ENCODE results near the gene JMJD8. TPM values are rescaled to one million over a fixed set of nuclear protein-coding genes. Genes with fewer than 3 reads are reported as not detected.

JMJD8 gene
- total RNA-seq, 1 experiment from 2014 or later, result 33.4 TPM

DNA sequence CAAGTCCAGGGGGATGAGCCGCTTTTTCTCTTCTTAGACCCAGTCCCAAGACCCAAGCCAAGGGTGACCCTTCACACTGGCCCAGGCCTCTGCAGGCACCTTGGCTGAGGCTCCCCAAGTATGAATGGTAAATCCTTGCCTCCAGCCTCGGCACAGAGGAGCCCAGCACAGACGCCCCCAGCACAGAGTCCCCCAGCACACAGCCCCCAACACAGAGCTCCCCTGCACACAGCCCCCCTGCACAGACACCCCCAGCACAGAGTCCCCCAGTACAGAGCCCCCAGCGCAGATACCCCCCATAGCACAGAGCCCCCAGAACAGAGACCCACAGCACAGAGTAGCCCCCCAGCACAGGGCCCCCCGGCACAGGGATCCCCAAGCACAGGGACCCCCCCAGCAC is 43.5 kb downstream of the JMJD8 start:
- peaks cover 11% of the 10 kb centered on the region for H3K4me1 Mint-ChIP-seq (ENCODE audit: insufficient read depth, unreplicated experiment)
- BruUV-seq (replicated peaks), result no TSS peak
- intact Hi-C loops (cut with micrococcal nuclease), result no loop called here
- H3K36me3 Mint-ChIP-seq (ENCODE audit: insufficient read depth, unreplicated experiment), result peaks cover 32% of the 10 kb centered on the region
- TF ChIP-seq, protein P1, sequence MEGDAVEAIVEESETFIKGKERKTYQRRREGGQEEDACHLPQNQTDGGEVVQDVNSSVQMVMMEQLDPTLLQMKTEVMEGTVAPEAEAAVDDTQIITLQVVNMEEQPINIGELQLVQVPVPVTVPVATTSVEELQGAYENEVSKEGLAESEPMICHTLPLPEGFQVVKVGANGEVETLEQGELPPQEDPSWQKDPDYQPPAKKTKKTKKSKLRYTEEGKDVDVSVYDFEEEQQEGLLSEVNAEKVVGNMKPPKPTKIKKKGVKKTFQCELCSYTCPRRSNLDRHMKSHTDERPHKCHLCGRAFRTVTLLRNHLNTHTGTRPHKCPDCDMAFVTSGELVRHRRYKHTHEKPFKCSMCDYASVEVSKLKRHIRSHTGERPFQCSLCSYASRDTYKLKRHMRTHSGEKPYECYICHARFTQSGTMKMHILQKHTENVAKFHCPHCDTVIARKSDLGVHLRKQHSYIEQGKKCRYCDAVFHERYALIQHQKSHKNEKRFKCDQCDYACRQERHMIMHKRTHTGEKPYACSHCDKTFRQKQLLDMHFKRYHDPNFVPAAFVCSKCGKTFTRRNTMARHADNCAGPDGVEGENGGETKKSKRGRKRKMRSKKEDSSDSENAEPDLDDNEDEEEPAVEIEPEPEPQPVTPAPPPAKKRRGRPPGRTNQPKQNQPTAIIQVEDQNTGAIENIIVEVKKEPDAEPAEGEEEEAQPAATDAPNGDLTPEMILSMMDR (IDR thresholded peaks at IDR 0.05; ENCODE audit: unreplicated experiment), result no peak
- no peaks in the 10 kb centered on the region for H3K27me3 Mint-ChIP-seq (ENCODE audit: insufficient read depth, unreplicated experiment)
- no peaks in the 10 kb centered on the region for H3K9me3 Mint-ChIP-seq (ENCODE audit: unreplicated experiment)
- H3K27ac Mint-ChIP-seq (ENCODE audit: low read depth, unreplicated experiment), result no peak overlapping the region
- POLR2A ChIA-PET, result interaction anchor here (1.3 kb wide), 1 partner anchor 52 kb away, joined by 3 read pairs; no protein-coding TSS in a partner anchor
- CTCF ChIA-PET, result interaction anchor here (1.5 kb wide), 1 partner anchor 48 kb away, joined by 4 read pairs; no protein-coding TSS in a partner anchor
- peak overlapping the region; percentile 77 for H3K4me3 Mint-ChIP-seq (ENCODE audit: unreplicated experiment)
- DNase-seq (ENCODE audit: unreplicated experiment), result no peak

DNA sequence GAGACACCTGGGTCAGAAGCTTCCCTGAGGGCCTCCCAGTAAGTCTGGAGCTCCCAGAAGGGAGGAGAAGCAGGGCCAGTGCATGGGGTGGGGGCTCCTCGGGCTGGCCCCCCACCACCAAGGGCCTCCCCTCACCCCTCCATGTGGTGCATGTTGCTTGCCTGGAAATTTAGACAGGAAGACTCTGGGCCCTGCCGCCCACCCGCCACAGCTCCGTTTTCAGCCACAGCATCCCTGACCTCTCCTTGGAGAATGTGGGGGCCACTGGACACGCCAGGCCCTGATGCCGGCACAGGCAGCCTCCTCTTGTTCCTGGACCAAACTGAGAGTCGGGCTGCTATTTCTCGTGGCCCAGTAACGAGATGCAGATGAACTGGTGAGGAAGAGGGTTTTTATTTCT is 45.3 kb downstream of the JMJD8 start:
- H3K4me1 Mint-ChIP-seq (ENCODE audit: insufficient read depth, unreplicated experiment), result peaks cover under 1% of the 10 kb centered on the region
- no TSS peak for BruUV-seq (replicated peaks)
- peaks cover 20% of the 10 kb centered on the region for H3K36me3 Mint-ChIP-seq (ENCODE audit: insufficient read depth, unreplicated experiment)
- no peak overlapping the region for H3K27ac Mint-ChIP-seq (ENCODE audit: low read depth, unreplicated experiment)
- no peaks in the 10 kb centered on the region for H3K27me3 Mint-ChIP-seq (ENCODE audit: insufficient read depth, unreplicated experiment)
- ChIA-PET POLR2A (interaction anchor here (1.0 kb wide), 1 partner anchor 51 kb away, joined by 3 read pairs; no protein-coding TSS in a partner anchor), CTCF (no interaction called here)
- no peaks in the 10 kb centered on the region for H3K9me3 Mint-ChIP-seq (ENCODE audit: unreplicated experiment)
- DNase-seq (ENCODE audit: unreplicated experiment), result no peak
- TF ChIP-seq, protein P1 (IDR thresholded peaks at IDR 0.05; ENCODE audit: unreplicated experiment), result no peak
- no peak overlapping the region for H3K4me3 Mint-ChIP-seq (ENCODE audit: unreplicated experiment)
- intact Hi-C loops (cut with micrococcal nuclease), result no loop called here

- no peak overlapping the region for H3K27ac Mint-ChIP-seq (ENCODE audit: low read depth, unreplicated experiment)
Observed at GRCh38 chr16:638034-638543, 46.0 kb downstream of the JMJD8 start.

More at GRCh38 chr16:638034-638543, 46.0 kb downstream of the JMJD8 start:
- no peak for DNase-seq (ENCODE audit: unreplicated experiment)
- no peaks in the 10 kb centered on the region for H3K4me1 Mint-ChIP-seq (ENCODE audit: insufficient read depth, unreplicated experiment)
- intact Hi-C loops (cut with micrococcal nuclease), result no loop called here
- no TSS peak for BruUV-seq (replicated peaks)
- H3K9me3 Mint-ChIP-seq (ENCODE audit: unreplicated experiment), result no peaks in the 10 kb centered on the region
- no peaks in the 10 kb centered on the region for H3K27me3 Mint-ChIP-seq (ENCODE audit: insufficient read depth, unreplicated experiment)
- CTCF ChIA-PET, result no interaction called here
- POLR2A ChIA-PET, result interaction anchor here (1.0 to 4.0 kb wide), 4 partner anchors 10 to 50 kb away, joined by 3 to 43 read pairs (median 28); no protein-coding TSS in a partner anchor
- H3K4me3 Mint-ChIP-seq (ENCODE audit: unreplicated experiment), result no peak overlapping the region
- peaks cover 12% of the 10 kb centered on the region for H3K36me3 Mint-ChIP-seq (ENCODE audit: insufficient read depth, unreplicated experiment)
- TF ChIP-seq, protein P1 (IDR thresholded peaks at IDR 0.05; ENCODE audit: unreplicated experiment), result no peak

Data from MCF 10A (cell line).